A673 (cell line): ENCODE results near the gene TMEM171. TPM values are rescaled to one million over a fixed set of nuclear protein-coding genes. Genes with fewer than 3 reads are reported as not detected.

ENCODE experiments used
- BruUV-seq: library from RNA; stranded (reverse); fragments of 400-500 nt; replicated peaks from 2 replicates; lab custom pipeline; 2021; lab: Mats Ljungman, UMichigan
- CTCF ChIA-PET: fragments of 300-600 bp; sonication (Branson Sonifier 250); formaldehyde crosslinking; loops from one replicate; lab custom pipeline; 2022; ENCODE audit warnings: antibody characterized with exemption; lab: Charles Lee
- POLR2A ChIA-PET: fragments of 300-600 bp; sonication (Branson Sonifier 250); formaldehyde crosslinking; loops from one replicate; lab custom pipeline; 2022; ENCODE audit warnings: antibody characterized with exemption; ENCODE audit not compliant: low non-redundant PET; lab: Charles Lee
- DNase-seq: peaks from one replicate; pipeline ENCODE4 v3.0.0-alpha.2; 2015; ENCODE audit warnings: low spot score
- H3K27ac ChIP-seq: fragments of 200-600 bp; sonication (generic); 2 replicates; pipeline ENCODE4 v1.5.1; 2016; ENCODE audit warnings: mixed run types, low read depth, mild to moderate bottlenecking, mixed read lengths, antibody characterized with exemption, low read length; ENCODE audit not compliant: poor library complexity, severe bottlenecking
- H3K27me3 ChIP-seq: fragments of 200-600 bp; sonication (generic); replicated peaks from 2 replicates; pipeline ENCODE4 v1.6.1; 2017; ENCODE audit warnings: mixed run types, low read depth, mild to moderate bottlenecking, mixed read lengths, antibody characterized with exemption, low read length; ENCODE audit not compliant: insufficient read depth, poor library complexity
- H3K36me3 ChIP-seq: fragments of 200-600 bp; sonication (generic); 2 replicates; pipeline ENCODE4 v1.6.1; 2016; ENCODE audit warnings: mixed run types, mild to moderate bottlenecking, mixed read lengths, antibody characterized with exemption, low read length; ENCODE audit not compliant: insufficient read depth, poor library complexity, severe bottlenecking
- H3K4me1 ChIP-seq: fragments of 200-600 bp; sonication (generic); 2 replicates; pipeline ENCODE4 v1.6.1; 2017; ENCODE audit warnings: mixed run types, mild to moderate bottlenecking, mixed read lengths, antibody characterized with exemption, low read length; ENCODE audit not compliant: insufficient read depth, poor library complexity, severe bottlenecking
- H3K4me3 ChIP-seq: fragments of 200-600 bp; sonication (generic); 2 replicates; pipeline ENCODE4 v1.5.1; 2016; ENCODE audit warnings: low read depth, mixed run types, mild to moderate bottlenecking, mixed read lengths, low read length; ENCODE audit not compliant: poor library complexity, severe bottlenecking
- H3K9me3 ChIP-seq: fragments of 200-600 bp; sonication (generic); 2 replicates; pipeline ENCODE4 v1.6.1; 2016; ENCODE audit warnings: mixed run types, low read depth, mild to moderate bottlenecking, mixed read lengths, antibody characterized with exemption, low read length; ENCODE audit not compliant: poor library complexity, severe bottlenecking
- CTCF ChIP-seq: fragments of 300-800, 200-600 bp; sonication (generic); conservative IDR thresholded peaks from 2 replicates; pipeline ENCODE4 v1.5.1; 2017; ENCODE audit warnings: low read depth, mild to moderate bottlenecking, antibody characterized with exemption, low read length, moderate library complexity, mixed read lengths
- EZH2 ChIP-seq: fragments of 200-600 bp; sonication (generic); IDR thresholded peaks from 2 replicates; pipeline ENCODE4 v1.6.1; 2017; ENCODE audit warnings: borderline replicate concordance, low read depth, mild to moderate bottlenecking, mixed read lengths, antibody characterized with exemption, low read length; ENCODE audit not compliant: poor library complexity, severe bottlenecking
- intact Hi-C: fragments of 100-400 bp; cut with micrococcal nuclease; formaldehyde crosslinking; loops from one replicate; pipeline ENCODE4 v1.10.0; 2022; ENCODE audit not compliant: unreplicated experiment
- total RNA-seq: library from RNA; stranded (reverse); gene quantifications from 2 replicates; pipeline ENCODE4 v1.2.3, GENCODE V29; 2021

Gene TMEM171
- total RNA-seq, 1 experiment from 2014 or later, result 2.6 TPM

GRCh38 chr5:73126381-73126780, 6.0 kb downstream of the TMEM171 start:
- no peak for TF ChIP-seq EZH2
- no peak for TF ChIP-seq CTCF
- Histone ChIP-seq H3K27me3 (peaks cover 4% of the 10 kb centered on the region), H3K4me3 (no peak overlapping the region), H3K27ac (no peak overlapping the region), H3K36me3 (peaks cover 5% of the 10 kb centered on the region), H3K4me1 (peaks cover 33% of the 10 kb centered on the region), H3K9me3 (no peaks in the 10 kb centered on the region)
- CTCF ChIA-PET, result no interaction called here
- DNase-seq, result no peak
- intact Hi-C loops, result no loop called here
- BruUV-seq, result no TSS peak
- POLR2A ChIA-PET, result no interaction called here

GRCh38 chr5:73126957-73127356, 6.6 kb downstream of the TMEM171 start:
- ChIA-PET POLR2A (no interaction called here), CTCF (no interaction called here)
- DNase-seq, result no peak
- no peak overlapping the region for H3K27ac ChIP-seq
- no peaks in the 10 kb centered on the region for H3K9me3 ChIP-seq
- no peak for TF ChIP-seq EZH2
- TF ChIP-seq CTCF, result no peak
- intact Hi-C loops, result no loop called here
- peaks cover 5% of the 10 kb centered on the region for H3K36me3 ChIP-seq
- BruUV-seq, result no TSS peak
- H3K4me3 ChIP-seq, result no peak overlapping the region
- H3K27me3 ChIP-seq, result peaks cover 4% of the 10 kb centered on the region
- peaks cover 29% of the 10 kb centered on the region for H3K4me1 ChIP-seq

GRCh38 chr5:73129143-73129542, 8.8 kb downstream of the TMEM171 start:
- POLR2A ChIA-PET, result no interaction called here
- DNase-seq, result no peak
- TF ChIP-seq EZH2 (no peak), CTCF (no peak)

More at GRCh38 chr5:73129143-73129542, 8.8 kb downstream of the TMEM171 start:
- intact Hi-C loops, result no loop called here
- CTCF ChIA-PET, result no interaction called here
- H3K27me3 ChIP-seq, result peaks cover 4% of the 10 kb centered on the region
- H3K4me3 ChIP-seq, result no peak overlapping the region
- H3K9me3 ChIP-seq, result no peaks in the 10 kb centered on the region
- no peak overlapping the region for H3K27ac ChIP-seq
- peaks cover 12% of the 10 kb centered on the region for H3K4me1 ChIP-seq
- no TSS peak for BruUV-seq
- H3K36me3 ChIP-seq, result peaks cover 5% of the 10 kb centered on the region
